Subcutaneous abdominal adipose tissue (tissue), 5 donors: Measurements from ENCODE around the gene LY6G5B.
A peak's percentile ranks its signal among the peaks of the same experiment; 100 is the strongest.
"Not testable (repeated sequence)": the region's sequence is repeated elsewhere in the genome, so short reads cannot be mapped to it uniquely, and the experiment has no call there.

ENCODE experiments used
- H3K27ac ChIP-seq: one replicate; pipeline ENCODE4 v1.7.0; 2013; ENCODE audit warnings: low read depth, mild to moderate bottlenecking, inconsistent platforms, low read length, moderate library complexity
- H3K27me3 ChIP-seq, 5 donors: one replicate each; pipeline ENCODE4 v1.7.0; 2013; ENCODE audit warnings: low read length in 5 of 5, inconsistent platforms in 1 of 5; ENCODE audit not compliant: control insufficient read depth in 5 of 5, insufficient read depth in 4 of 5
- H3K36me3 ChIP-seq, 5 donors: one replicate each; pipeline ENCODE4 v1.7.0; 2013; ENCODE audit warnings: low read length in 5 of 5; ENCODE audit not compliant: control insufficient read depth in 5 of 5, insufficient read depth in 5 of 5
- H3K4me1 ChIP-seq, 5 donors: one replicate each; pipeline ENCODE4 v1.7.0; 2013; ENCODE audit warnings: low read length in 5 of 5, mild to moderate bottlenecking in 3 of 5, moderate library complexity in 1 of 5; ENCODE audit not compliant: control insufficient read depth in 5 of 5, insufficient read depth in 5 of 5
- H3K4me3 ChIP-seq, 5 donors: one replicate each; pipeline ENCODE4 v1.7.0; 2013; ENCODE audit warnings: low read length in 5 of 5, low read depth in 1 of 5
- H3K9ac ChIP-seq, 5 donors: one replicate each; pipeline ENCODE4 v1.7.0; 2013; ENCODE audit warnings: low read length in 5 of 5, mild to moderate bottlenecking in 4 of 5, moderate library complexity in 3 of 5
- H3K9me3 ChIP-seq, 5 donors: one replicate each; pipeline ENCODE4 v1.7.0; 2013; ENCODE audit warnings: low read length in 5 of 5; ENCODE audit not compliant: control insufficient read depth in 5 of 5
- donor health status: healthy.
- donor health status: healthy.
- donor health status: healthy.
- donor health status: healthy.
- donor health status: healthy.

LY6G5B gene

GRCh38 chr6:31702405-31702818 lies 32.6 kb downstream of the LY6G5B start:
- Histone ChIP-seq H3K27ac (peak overlapping the region; percentile 97), H3K36me3 (peaks cover 2 to 24% (median 12%) of the 10 kb centered on the region in 5 donors)

GRCh38 chr6:31702819-31703716 lies 33.3 kb downstream of the LY6G5B start, which contains the start of gene ABHD16A:
ABHD16A (minus strand) TSS chr6:31703324; CDS start chr6:31703281, 43 bp downstream.
- H3K9ac ChIP-seq, result peak within 1 kb of the TSS; percentile 90 to 97 (median 96)
- peaks cover 6 to 31% (median 24%) of the 10 kb centered on the region in 5 donors for H3K4me1 ChIP-seq
- H3K27ac ChIP-seq, result peak within 1 kb of the TSS; percentile 97
- no peaks in the 10 kb centered on the region for H3K9me3 ChIP-seq
- H3K4me3 ChIP-seq, result peak within 1 kb of the TSS; percentile 89 to 98 (median 94)
- H3K27me3 ChIP-seq, result no peaks in the 10 kb centered on the region
- H3K36me3 ChIP-seq, result peaks cover 0 to 19% (median 12%) of the 10 kb centered on the region in 5 donors

More at GRCh38 chr6:31702405-31702818, 32.6 kb downstream of the LY6G5B start:
- H3K9me3 ChIP-seq, result no peaks in the 10 kb centered on the region
- H3K4me3 ChIP-seq, result peak overlapping the region; percentile 89 to 98 (median 94)
- H3K27me3 ChIP-seq, result no peaks in the 10 kb centered on the region
- peak overlapping the region; percentile 90 to 97 (median 96) for H3K9ac ChIP-seq
- H3K4me1 ChIP-seq, result peaks cover 6 to 35% (median 24%) of the 10 kb centered on the region in 5 donors

- no peaks in the 10 kb centered on the region for H3K9me3 ChIP-seq
- H3K27ac ChIP-seq, result no peak overlapping the region
- peaks cover 0 to 4% (median 4%) of the 10 kb centered on the region in 5 donors for H3K27me3 ChIP-seq
- peaks cover 0 to 3% (median 0%) of the 10 kb centered on the region in 5 donors for H3K36me3 ChIP-seq
- no peak overlapping the region for H3K4me3 ChIP-seq
- no peak overlapping the region for H3K9ac ChIP-seq
- H3K4me1 ChIP-seq, result peaks cover 6 to 32% (median 23%) of the 10 kb centered on the region in 5 donors
Measured at GRCh38 chr6:31705931-31706330, 36.2 kb downstream of the LY6G5B start.

GRCh38 chr6:31706599-31706998 lies 36.8 kb downstream of the LY6G5B start, which contains the start of gene LY6G6F:
LY6G6F (plus strand) TSS chr6:31706866; CDS start chr6:31706907, 41 bp downstream.
- Histone ChIP-seq H3K9me3 (no peaks in the 10 kb centered on the region), H3K27ac (no peak within 1 kb of the TSS), H3K36me3 (no peaks in the 10 kb centered on the region), H3K27me3 (peaks cover 0 to 4% (median 4%) of the 10 kb centered on the region in 5 donors), H3K4me1 (peaks cover 5 to 29% (median 22%) of the 10 kb centered on the region in 5 donors), H3K4me3 (no peak within 1 kb of the TSS), H3K9ac (no peak within 1 kb of the TSS)

GRCh38 chr6:31707701-31708100 lies 37.9 kb downstream of the LY6G5B start:
- H3K9ac ChIP-seq, result no peak overlapping the region
- no peaks in the 10 kb centered on the region for H3K9me3 ChIP-seq
- peaks cover 0 to 4% (median 4%) of the 10 kb centered on the region in 5 donors for H3K27me3 ChIP-seq
- H3K27ac ChIP-seq, result no peak overlapping the region
- H3K36me3 ChIP-seq, result no peaks in the 10 kb centered on the region
- peaks cover 0 to 18% (median 12%) of the 10 kb centered on the region in 5 donors for H3K4me1 ChIP-seq
- H3K4me3 ChIP-seq, result no peak overlapping the region

- Histone ChIP-seq H3K27me3 (peaks cover 0 to 4% (median 4%) of the 10 kb centered on the region in 5 donors), H3K4me3 (no peak overlapping the region), H3K9me3 (no peaks in the 10 kb centered on the region), H3K36me3 (no peaks in the 10 kb centered on the region), H3K9ac (no peak overlapping the region), H3K4me1 (peaks cover 0 to 15% (median 12%) of the 10 kb centered on the region in 5 donors), H3K27ac (no peak overlapping the region)
Measured at GRCh38 chr6:31708224-31708623, 38.4 kb downstream of the LY6G5B start.

- not testable (repeated sequence) for H3K4me1 ChIP-seq, H3K36me3 ChIP-seq, H3K9ac ChIP-seq
Measured at GRCh38 chr6:31709157-31709556, 39.4 kb downstream of the LY6G5B start.

GRCh38 chr6:31710523-31711219 lies 40.9 kb downstream of the LY6G5B start:
- no peak overlapping the region for H3K4me3 ChIP-seq
- H3K27me3 ChIP-seq, result peaks cover 0 to 8% (median 4%) of the 10 kb centered on the region in 5 donors
- H3K36me3 ChIP-seq, result no peaks in the 10 kb centered on the region
- H3K27ac ChIP-seq, result no peak overlapping the region
- peaks cover 0 to 9% (median 6%) of the 10 kb centered on the region in 5 donors for H3K4me1 ChIP-seq
- no peak overlapping the region for H3K9ac ChIP-seq
- no peaks in the 10 kb centered on the region for H3K9me3 ChIP-seq

More at GRCh38 chr6:31709157-31709556, 39.4 kb downstream of the LY6G5B start:
- H3K27me3 ChIP-seq, H3K4me3 ChIP-seq, H3K27ac ChIP-seq, H3K9me3 ChIP-seq: not testable (repeated sequence)

- H3K4me3 ChIP-seq, result no peak overlapping the region
Measured at GRCh38 chr6:31711233-31711632, 41.5 kb downstream of the LY6G5B start.

More at GRCh38 chr6:31711233-31711632, 41.5 kb downstream of the LY6G5B start:
- H3K36me3 ChIP-seq, result no peaks in the 10 kb centered on the region
- H3K9ac ChIP-seq, result no peak overlapping the region
- no peak overlapping the region for H3K27ac ChIP-seq
- no peaks in the 10 kb centered on the region for H3K9me3 ChIP-seq
- H3K4me1 ChIP-seq, result peaks cover 0 to 9% (median 6%) of the 10 kb centered on the region in 5 donors
- H3K27me3 ChIP-seq, result peaks cover 0 to 8% (median 4%) of the 10 kb centered on the region in 5 donors
